Natural killer cell (primary cell): ENCODE measurements around the gene HACD1. TPM values are rescaled to one million over a fixed set of nuclear protein-coding genes. Genes with fewer than 3 reads are reported as not detected.

Experiments used
- ATAC-seq, 3 donors: fragments of 150-1000 bp in 2 of 3; fragments of 200-7000 bp in 1 of 3; cut with Tn5 transposase; 1 replicate in 1 of 3; 2 replicates in 2 of 3; pipeline ENCODE4 v1.10.0; 2021; ENCODE audit warnings: mild to moderate bottlenecking in 2 of 3, moderate library complexity in 2 of 3
- DNase-seq, 2 donors: peaks; one replicate each; pipeline versions ENCODE4 v3.0.0 to v3.0.0-alpha.2; 2013 to 2021; ENCODE audit warnings: mixed read lengths in 1 of 2
- H3K27ac ChIP-seq: one replicate; pipeline ENCODE4 v1.5.1; 2013; ENCODE audit warnings: mild to moderate bottlenecking, low read length
- H3K27me3 ChIP-seq: one replicate; pipeline ENCODE4 v1.6.1; 2013; ENCODE audit warnings: low read length; ENCODE audit not compliant: control insufficient read depth, insufficient read depth
- H3K36me3 ChIP-seq: one replicate; pipeline ENCODE4 v1.6.1; 2013; ENCODE audit warnings: low read length; ENCODE audit not compliant: control insufficient read depth, insufficient read depth
- H3K4me1 ChIP-seq: one replicate; pipeline ENCODE4 v1.6.1; 2013; ENCODE audit warnings: low read length; ENCODE audit not compliant: control insufficient read depth, insufficient read depth
- H3K4me3 ChIP-seq: one replicate; pipeline ENCODE4 v1.5.1; 2013; ENCODE audit warnings: low read length
- H3K9me3 ChIP-seq: one replicate; pipeline ENCODE4 v1.6.1; 2013; ENCODE audit warnings: low read length; ENCODE audit not compliant: control insufficient read depth, insufficient read depth
- H3K27ac Mint-ChIP-seq, 2 donors: one replicate each; pipeline ENCODE4 v1.8.0; 2022; ENCODE audit warnings: mild to moderate bottlenecking in 2 of 2, mixed read lengths in 2 of 2, moderate library complexity in 1 of 2
- H3K27me3 Mint-ChIP-seq, 2 donors: one replicate each; pipeline ENCODE4 v1.8.0; 2022; ENCODE audit warnings: low read depth in 2 of 2, mixed read lengths in 2 of 2
- H3K36me3 Mint-ChIP-seq: one replicate; pipeline ENCODE4 v1.8.0; 2022; ENCODE audit warnings: mixed read lengths
- H3K4me1 Mint-ChIP-seq, 2 donors: one replicate each; pipeline ENCODE4 v1.8.0; 2022; ENCODE audit warnings: mixed read lengths in 2 of 2
- H3K4me3 Mint-ChIP-seq: one replicate; pipeline ENCODE4 v1.8.0; 2022; ENCODE audit warnings: mild to moderate bottlenecking, moderate library complexity, mixed read lengths
- H3K9me3 Mint-ChIP-seq, 2 donors: one replicate each; pipeline ENCODE4 v1.8.0; 2022; ENCODE audit warnings: mixed read lengths in 2 of 2
- WGBS: methylation state at CpG from one replicate; pipeline ENCODE4 v1.1.7; 2013; ENCODE audit warnings: missing lambda C conversion rate; ENCODE audit not compliant: insufficient coverage; 5-methylcytosine and 5-hydroxymethylcytosine counted together
- intact Hi-C: fragments of 100-400 bp; cut with micrococcal nuclease; formaldehyde crosslinking; loops from one replicate; pipeline ENCODE4 v1.14.2; 2022
- total RNA-seq, 4 donors: library from RNA; stranded (reverse); fragments of 120-200 nt in 1 of 4; gene quantifications; one replicate each; pipeline versions ENCODE4 v1.2.3 to v1.2.4, GENCODE V29; 2013 to 2022
- TF ChIP-seq, protein P1 (sequence below): fragments of 200-600 bp; IDR thresholded peaks from one replicate; pipeline ENCODE4 v1.8.0; 2022; ENCODE audit warnings: antibody characterized with exemption

Gene HACD1
- total RNA-seq, 3 donors from 2014 or later (not counting 1 experiment from before 2014, with no cell fraction given), result 0.82 to 1.5 (median 0.87) TPM

DNA sequence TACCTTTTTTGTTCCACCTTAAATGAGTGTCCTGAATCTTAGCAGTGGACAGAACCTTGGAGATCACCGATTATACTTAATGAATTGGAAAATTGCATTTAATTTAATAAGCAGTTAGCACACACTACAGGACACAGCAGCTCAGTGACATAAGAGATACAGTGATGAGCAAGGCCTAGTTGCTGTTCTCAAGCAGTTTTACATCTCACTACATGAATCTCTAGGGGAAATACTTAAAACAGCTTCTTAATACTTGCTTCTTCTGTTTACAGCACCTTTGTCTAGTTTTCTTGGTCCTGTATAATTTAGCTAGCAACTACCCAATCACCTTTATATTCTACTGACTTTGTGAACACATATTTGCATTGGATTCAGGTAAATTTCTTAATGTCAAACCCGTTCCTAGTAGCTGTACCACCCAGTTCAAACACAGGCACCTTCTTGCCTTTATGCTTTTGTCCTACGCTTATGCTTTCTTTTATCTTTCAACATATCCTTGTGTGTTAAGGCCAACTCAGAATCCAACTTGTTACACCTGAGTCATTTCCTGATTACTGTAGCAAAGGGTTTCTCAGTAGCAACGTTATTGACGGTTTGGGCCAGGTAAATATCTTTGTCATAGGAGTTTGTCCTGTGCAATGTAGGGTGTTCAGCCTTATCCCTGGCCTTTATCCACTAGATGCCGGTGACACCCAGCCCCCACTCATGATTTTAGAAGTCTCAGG lies 28.6 kb upstream of the HACD1 start:
- Histone ChIP-seq H3K36me3 (no peaks in the 10 kb centered on the region), H3K4me1 (peaks cover 32% of the 10 kb centered on the region), H3K4me3 (no peak overlapping the region), H3K9me3 (no peaks in the 10 kb centered on the region), H3K27ac (no peak overlapping the region), H3K27me3 (no peaks in the 10 kb centered on the region)
- intact Hi-C loops, result loop anchor here (2.0 kb wide), 1 partner anchor 29 kb away; the partner anchor contains the start of gene HACD1
- ATAC-seq (no peak), DNase-seq (peak in 1 of 2 donors; percentile 49)
- H3K36me3 Mint-ChIP-seq, result no peaks in the 10 kb centered on the region
- peak overlapping the region; percentile 98 for H3K4me3 Mint-ChIP-seq
- peak overlapping the region; percentile 98 for H3K27ac Mint-ChIP-seq
- H3K9me3 Mint-ChIP-seq, result no peaks in the 10 kb centered on the region
- H3K4me1 Mint-ChIP-seq, result peaks cover 56 to 66% of the 10 kb centered on the region in 2 donors
- TF ChIP-seq, protein P1, sequence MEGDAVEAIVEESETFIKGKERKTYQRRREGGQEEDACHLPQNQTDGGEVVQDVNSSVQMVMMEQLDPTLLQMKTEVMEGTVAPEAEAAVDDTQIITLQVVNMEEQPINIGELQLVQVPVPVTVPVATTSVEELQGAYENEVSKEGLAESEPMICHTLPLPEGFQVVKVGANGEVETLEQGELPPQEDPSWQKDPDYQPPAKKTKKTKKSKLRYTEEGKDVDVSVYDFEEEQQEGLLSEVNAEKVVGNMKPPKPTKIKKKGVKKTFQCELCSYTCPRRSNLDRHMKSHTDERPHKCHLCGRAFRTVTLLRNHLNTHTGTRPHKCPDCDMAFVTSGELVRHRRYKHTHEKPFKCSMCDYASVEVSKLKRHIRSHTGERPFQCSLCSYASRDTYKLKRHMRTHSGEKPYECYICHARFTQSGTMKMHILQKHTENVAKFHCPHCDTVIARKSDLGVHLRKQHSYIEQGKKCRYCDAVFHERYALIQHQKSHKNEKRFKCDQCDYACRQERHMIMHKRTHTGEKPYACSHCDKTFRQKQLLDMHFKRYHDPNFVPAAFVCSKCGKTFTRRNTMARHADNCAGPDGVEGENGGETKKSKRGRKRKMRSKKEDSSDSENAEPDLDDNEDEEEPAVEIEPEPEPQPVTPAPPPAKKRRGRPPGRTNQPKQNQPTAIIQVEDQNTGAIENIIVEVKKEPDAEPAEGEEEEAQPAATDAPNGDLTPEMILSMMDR, result no peak
- H3K27me3 Mint-ChIP-seq, result no peaks in the 10 kb centered on the region
- 30% methylated on average over 5 of the region's 6 CpGs for WGBS

DNA sequence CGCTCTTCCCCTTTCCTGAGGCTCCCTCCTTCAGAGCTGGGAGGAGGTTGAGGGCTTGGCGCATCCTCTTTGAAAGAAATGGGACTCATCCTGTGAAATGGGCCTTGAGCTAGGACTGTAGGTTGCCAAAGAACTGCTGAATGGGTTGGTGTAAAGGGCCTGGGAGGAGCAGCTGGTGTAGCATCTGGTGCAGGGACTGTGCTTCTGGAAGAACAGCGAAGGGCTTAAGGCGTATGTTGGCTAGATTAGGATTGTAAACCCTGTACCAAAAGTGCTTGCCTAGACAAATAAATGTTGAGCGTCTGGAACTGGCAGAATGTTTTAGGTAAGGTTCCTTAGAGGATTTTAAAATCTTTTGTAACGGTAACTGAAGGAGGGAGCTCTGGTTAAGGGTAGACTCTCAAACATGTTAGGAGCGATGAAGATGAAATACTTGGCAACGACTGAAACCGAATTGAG lies 27.3 kb upstream of the HACD1 start:
- Histone ChIP-seq H3K27me3 (no peaks in the 10 kb centered on the region), H3K27ac (peak overlapping the region; percentile 96), H3K9me3 (no peaks in the 10 kb centered on the region), H3K4me3 (peak overlapping the region; percentile 88), H3K4me1 (peaks cover 32% of the 10 kb centered on the region), H3K36me3 (no peaks in the 10 kb centered on the region)
- Mint-ChIP-seq H3K27ac (peak overlapping the region; percentile 98), H3K4me3 (peak overlapping the region; percentile 98), H3K27me3 (no peaks in the 10 kb centered on the region), H3K4me1 (peaks cover 56 to 59% of the 10 kb centered on the region in 2 donors), H3K9me3 (no peaks in the 10 kb centered on the region), H3K36me3 (no peaks in the 10 kb centered on the region)
- intact Hi-C loops, result loop anchor here (1.0 to 5.0 kb wide), 5 partner anchors 28 to 827 kb away; partner anchors contain the start of genes HACD1 and RSU1
- 1% methylated on average over 9 of the region's 9 CpGs for WGBS
- DNase-seq (no peak), ATAC-seq (peak in 2 of 3 donors; percentile 6 to 9)
- TF ChIP-seq, protein P1, result no peak

DNA sequence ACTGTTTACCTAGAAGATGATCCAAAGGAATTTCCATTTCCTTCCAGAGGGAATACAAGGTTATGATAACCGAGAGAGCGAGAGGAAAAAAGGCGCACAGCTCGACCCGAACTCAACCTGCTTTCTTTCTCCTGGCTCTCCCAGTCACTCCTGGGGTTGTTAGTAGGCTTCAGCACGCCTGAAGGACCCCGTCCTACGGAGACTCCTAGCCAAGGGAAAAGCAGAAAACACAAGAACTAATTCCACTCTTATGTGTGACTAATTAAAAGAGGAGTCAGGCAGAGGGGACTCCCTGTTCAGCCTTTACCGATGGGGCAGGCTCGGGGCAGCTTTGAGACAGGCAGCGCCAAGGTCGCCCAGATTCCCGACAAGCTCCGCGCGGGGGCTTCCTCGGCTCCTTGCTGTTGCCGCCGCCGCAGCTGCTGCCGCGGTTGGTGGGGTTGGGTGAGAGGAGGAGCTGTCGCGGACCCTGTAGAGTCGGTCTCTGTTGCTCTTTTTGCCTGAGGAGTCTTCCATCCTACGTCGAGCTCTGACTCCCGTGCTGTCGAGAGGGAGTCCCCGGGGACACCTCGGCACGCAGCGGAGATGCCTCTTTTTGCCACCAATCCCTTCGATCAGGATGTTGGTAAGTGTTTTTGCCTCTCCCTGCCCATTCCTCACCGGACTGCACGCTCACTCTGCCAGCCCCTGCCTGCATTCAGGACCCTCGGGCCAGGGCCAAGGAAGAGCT lies 26.7 kb upstream of the HACD1 start, which contains the start of gene STAM:
Gene STAM (plus strand): TSS at position 397 of the 730 bp plus-strand sequence. CDS start 189 bp downstream, at position 586.
- Histone ChIP-seq H3K4me1 (peaks cover 28% of the 10 kb centered on the region), H3K4me3 (peak within 1 kb of the TSS; percentile 88), H3K27me3 (no peaks in the 10 kb centered on the region), H3K9me3 (no peaks in the 10 kb centered on the region), H3K27ac (peak within 1 kb of the TSS; percentile 96), H3K36me3 (no peaks in the 10 kb centered on the region)
- Mint-ChIP-seq H3K27ac (peak within 1 kb of the TSS; percentile 98), H3K27me3 (no peaks in the 10 kb centered on the region), H3K9me3 (no peaks in the 10 kb centered on the region), H3K4me1 (peaks cover 50 to 53% of the 10 kb centered on the region in 2 donors), H3K4me3 (peak within 1 kb of the TSS; percentile 98), H3K36me3 (no peaks in the 10 kb centered on the region)
- under 1% methylated on average over 37 of the region's 37 CpGs for WGBS
- TF ChIP-seq, protein P1, result no peak
- ATAC-seq (peak; percentile 83 to 94 (median 92)), DNase-seq (peak; percentile 93 to 95)
- intact Hi-C loops, result loop anchor here (1.0 to 5.0 kb wide), 5 partner anchors 27 to 827 kb away; partner anchors contain the start of genes HACD1 and RSU1
